Uterus (tissue), 2 donors: Measurements from ENCODE around the gene KLRF1.

Source experiments
- POLR2A ChIP-seq, 2 donors: fragments of 450-650 bp; IDR thresholded peaks; one replicate each; pipeline ENCODE4 v1.6.1; 2016; ENCODE audit warnings: antibody characterized with exemption in 2 of 2, mild to moderate bottlenecking in 1 of 2, moderate library complexity in 1 of 2
- TF ChIP-seq, protein P1 (sequence below), 4 experiments: fragments of 200-600 bp in 2 of 4; fragments of 450-650 bp in 2 of 4; sonication (generic) in 2 of 4; IDR thresholded peaks; one replicate each; pipeline ENCODE4 v1.5.1; 2016 to 2019; ENCODE audit warnings: antibody characterized with exemption in 4 of 4, mild to moderate bottlenecking in 2 of 4, moderate library complexity in 1 of 4

DNA sequence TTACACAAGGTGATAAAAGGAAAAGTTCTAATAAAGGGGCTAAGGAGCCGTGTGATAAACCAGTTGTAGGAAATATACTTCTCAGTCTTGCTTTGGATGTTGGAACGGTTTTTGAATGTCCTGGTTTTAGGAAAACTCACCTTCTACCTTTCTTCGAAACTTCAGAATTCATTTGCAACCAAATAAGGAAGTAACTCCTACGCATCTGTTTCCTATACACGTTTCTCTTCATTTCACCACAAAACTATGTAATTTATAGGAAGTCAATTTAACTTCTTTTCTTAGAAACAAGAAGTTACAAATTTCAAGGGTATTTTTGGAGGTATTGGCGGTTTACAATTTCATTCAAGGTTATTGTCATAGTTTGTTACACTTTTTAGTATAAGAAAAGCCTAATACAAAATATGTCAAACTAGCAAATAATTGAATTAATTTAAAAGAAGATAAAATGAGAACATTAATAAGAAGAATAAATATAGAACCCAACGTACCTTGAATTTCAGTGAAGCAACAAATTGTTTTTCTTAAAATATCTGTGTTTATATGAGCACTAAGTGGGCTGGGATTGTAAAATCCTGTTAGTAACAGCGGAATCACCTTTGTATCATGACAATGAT, 33.4 kb upstream of the KLRF1 start:
- TF ChIP-seq POLR2A (IDR thresholded peaks at IDR 0.05): no peak
- TF ChIP-seq, protein P1, sequence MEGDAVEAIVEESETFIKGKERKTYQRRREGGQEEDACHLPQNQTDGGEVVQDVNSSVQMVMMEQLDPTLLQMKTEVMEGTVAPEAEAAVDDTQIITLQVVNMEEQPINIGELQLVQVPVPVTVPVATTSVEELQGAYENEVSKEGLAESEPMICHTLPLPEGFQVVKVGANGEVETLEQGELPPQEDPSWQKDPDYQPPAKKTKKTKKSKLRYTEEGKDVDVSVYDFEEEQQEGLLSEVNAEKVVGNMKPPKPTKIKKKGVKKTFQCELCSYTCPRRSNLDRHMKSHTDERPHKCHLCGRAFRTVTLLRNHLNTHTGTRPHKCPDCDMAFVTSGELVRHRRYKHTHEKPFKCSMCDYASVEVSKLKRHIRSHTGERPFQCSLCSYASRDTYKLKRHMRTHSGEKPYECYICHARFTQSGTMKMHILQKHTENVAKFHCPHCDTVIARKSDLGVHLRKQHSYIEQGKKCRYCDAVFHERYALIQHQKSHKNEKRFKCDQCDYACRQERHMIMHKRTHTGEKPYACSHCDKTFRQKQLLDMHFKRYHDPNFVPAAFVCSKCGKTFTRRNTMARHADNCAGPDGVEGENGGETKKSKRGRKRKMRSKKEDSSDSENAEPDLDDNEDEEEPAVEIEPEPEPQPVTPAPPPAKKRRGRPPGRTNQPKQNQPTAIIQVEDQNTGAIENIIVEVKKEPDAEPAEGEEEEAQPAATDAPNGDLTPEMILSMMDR (IDR thresholded peaks at IDR 0.05): no peak
